ENCODE measurements around the gene BBS2.
"Not testable (repeated sequence)": the region's sequence is repeated elsewhere in the genome, so short reads cannot be mapped to it uniquely, and the experiment has no call there.

Gene BBS2

GRCh38 chr16:56518425-56518824 lies 1.4 kb downstream of the BBS2 start:
- no peak for DNase-seq (ENCODE audit: low spot score)

- DNase-seq (ENCODE audit: low spot score): no peak
These were observed 2.6 kb downstream of the BBS2 start for GRCh38 chr16:56517206-56517605.

- DNase-seq (ENCODE audit: low spot score): no peak
These were observed 4.2 kb downstream of the BBS2 start for GRCh38 chr16:56515665-56516064.

GRCh38 chr16:56514845-56515244 lies 5.0 kb downstream of the BBS2 start:
- no peak for DNase-seq (ENCODE audit: low spot score)

- DNase-seq (ENCODE audit: low spot score): peak; percentile 45
These were observed 5.9 kb downstream of the BBS2 start for GRCh38 chr16:56513972-56514371.

GRCh38 chr16:56513091-56513490 lies 6.7 kb downstream of the BBS2 start:
- DNase-seq (ENCODE audit: low spot score): no peak

- DNase-seq (ENCODE audit: low spot score): no peak
These were observed 7.8 kb downstream of the BBS2 start for GRCh38 chr16:56512025-56512424.

GRCh38 chr16:56510544-56510943 lies 9.3 kb downstream of the BBS2 start:
- no peak for DNase-seq (ENCODE audit: low spot score)

GRCh38 chr16:56506941-56507340 lies 12.9 kb downstream of the BBS2 start:
- no peak for DNase-seq (ENCODE audit: low spot score)

- no peak for DNase-seq (ENCODE audit: low spot score)
These were observed 14.6 kb downstream of the BBS2 start for GRCh38 chr16:56505181-56505580.

GRCh38 chr16:56493815-56494214 lies 26.0 kb downstream of the BBS2 start:
- no peak for DNase-seq (ENCODE audit: low spot score)

GRCh38 chr16:56493126-56493525 lies 26.7 kb downstream of the BBS2 start:
- DNase-seq (ENCODE audit: low spot score): no peak

GRCh38 chr16:56491657-56492261 lies 28.1 kb downstream of the BBS2 start:
- DNase-seq (ENCODE audit: low spot score): no peak

- DNase-seq (ENCODE audit: low spot score): not testable (repeated sequence)
These were observed 31.0 kb downstream of the BBS2 start for GRCh38 chr16:56488868-56489267.

- no peak for DNase-seq (ENCODE audit: low spot score)
These were observed 31.8 kb downstream of the BBS2 start for GRCh38 chr16:56488035-56488434.

- no peak for DNase-seq (ENCODE audit: low spot score)
These were observed 36.4 kb downstream of the BBS2 start for GRCh38 chr16:56483394-56483793.

- no peak for DNase-seq (ENCODE audit: low spot score)
These were observed 37.1 kb downstream of the BBS2 start for GRCh38 chr16:56482683-56483236.

- no peak for DNase-seq (ENCODE audit: low spot score)
These were observed 38.2 kb downstream of the BBS2 start for GRCh38 chr16:56481468-56482122.

GRCh38 chr16:56480776-56481467 lies 38.9 kb downstream of the BBS2 start:
- no peak for DNase-seq (ENCODE audit: low spot score)

- DNase-seq (ENCODE audit: low spot score): no peak
These were observed 40.4 kb downstream of the BBS2 start for GRCh38 chr16:56479469-56479868.

GRCh38 chr16:56478281-56479049 lies 41.4 kb downstream of the BBS2 start:
- no peak for DNase-seq (ENCODE audit: low spot score)
